Gastrocnemius medialis (tissue), 4 donors: ENCODE results near the gene SLC5A2.

ENCODE experiments used
- POLR2A ChIP-seq, 2 donors: fragments of 450-650 bp; IDR thresholded peaks; one replicate each; pipeline ENCODE4 v1.6.1; 2017; ENCODE audit warnings: antibody characterized with exemption in 2 of 2, mild to moderate bottlenecking in 2 of 2, moderate library complexity in 2 of 2
- TF ChIP-seq, protein P1 (sequence below), 5 experiments: fragments of 450-650 bp in 3 of 5; fragments of 200-600 bp in 2 of 5; sonication (generic) in 2 of 5; IDR thresholded peaks in 4 of 5; conservative IDR thresholded peaks in 1 of 5; 1 replicate in 4 of 5; 2 replicates in 1 of 5; pipeline ENCODE4 v1.5.1; 2016 to 2019; ENCODE audit warnings: antibody characterized with exemption in 5 of 5, mild to moderate bottlenecking in 3 of 5, moderate library complexity in 3 of 5

DNA sequence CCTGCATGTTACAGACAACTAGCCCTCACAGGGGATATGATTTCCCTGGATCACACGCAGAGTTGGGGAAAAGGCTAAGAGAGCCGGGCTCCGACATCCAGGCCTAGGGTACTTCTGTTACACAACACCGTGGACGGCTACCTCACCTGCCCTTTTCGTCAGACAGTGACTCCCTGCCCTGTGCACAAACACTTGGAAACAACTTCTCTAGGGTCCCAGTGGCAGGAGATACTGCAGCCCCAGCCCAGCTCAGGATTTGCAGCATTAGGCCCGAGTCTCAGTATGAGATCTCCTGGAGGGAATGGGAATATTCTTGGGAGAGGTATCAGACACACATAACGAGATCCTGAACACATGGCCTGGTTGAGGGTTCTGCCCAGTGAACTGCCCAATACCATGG lies 17.0 kb downstream of the SLC5A2 start:
- TF ChIP-seq, protein P1, sequence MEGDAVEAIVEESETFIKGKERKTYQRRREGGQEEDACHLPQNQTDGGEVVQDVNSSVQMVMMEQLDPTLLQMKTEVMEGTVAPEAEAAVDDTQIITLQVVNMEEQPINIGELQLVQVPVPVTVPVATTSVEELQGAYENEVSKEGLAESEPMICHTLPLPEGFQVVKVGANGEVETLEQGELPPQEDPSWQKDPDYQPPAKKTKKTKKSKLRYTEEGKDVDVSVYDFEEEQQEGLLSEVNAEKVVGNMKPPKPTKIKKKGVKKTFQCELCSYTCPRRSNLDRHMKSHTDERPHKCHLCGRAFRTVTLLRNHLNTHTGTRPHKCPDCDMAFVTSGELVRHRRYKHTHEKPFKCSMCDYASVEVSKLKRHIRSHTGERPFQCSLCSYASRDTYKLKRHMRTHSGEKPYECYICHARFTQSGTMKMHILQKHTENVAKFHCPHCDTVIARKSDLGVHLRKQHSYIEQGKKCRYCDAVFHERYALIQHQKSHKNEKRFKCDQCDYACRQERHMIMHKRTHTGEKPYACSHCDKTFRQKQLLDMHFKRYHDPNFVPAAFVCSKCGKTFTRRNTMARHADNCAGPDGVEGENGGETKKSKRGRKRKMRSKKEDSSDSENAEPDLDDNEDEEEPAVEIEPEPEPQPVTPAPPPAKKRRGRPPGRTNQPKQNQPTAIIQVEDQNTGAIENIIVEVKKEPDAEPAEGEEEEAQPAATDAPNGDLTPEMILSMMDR (IDR thresholded peaks at IDR 0.05 in 4 of 5, conservative IDR thresholded peaks at IDR 0.05 in 1 of 5): no peak
- no peak for TF ChIP-seq POLR2A (IDR thresholded peaks at IDR 0.05)
